Mesangial cell (primary cell): ENCODE measurements around the gene C1QTNF2. TPM values are rescaled to one million over a fixed set of nuclear protein-coding genes. Genes with fewer than 3 reads are reported as not detected.

Experiments used
- total RNA-seq: library from RNA; depleted of rRNA; stranded (reverse); fragments of >200 nt; gene quantifications from 2 replicates; pipeline ENCODE4 v1.2.3, GENCODE V29; 2015

Gene C1QTNF2, protein sequence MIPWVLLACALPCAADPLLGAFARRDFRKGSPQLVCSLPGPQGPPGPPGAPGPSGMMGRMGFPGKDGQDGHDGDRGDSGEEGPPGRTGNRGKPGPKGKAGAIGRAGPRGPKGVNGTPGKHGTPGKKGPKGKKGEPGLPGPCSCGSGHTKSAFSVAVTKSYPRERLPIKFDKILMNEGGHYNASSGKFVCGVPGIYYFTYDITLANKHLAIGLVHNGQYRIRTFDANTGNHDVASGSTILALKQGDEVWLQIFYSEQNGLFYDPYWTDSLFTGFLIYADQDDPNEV
- 0.65 TPM in 1 of 2 replicates, not detected in the other for total RNA-seq

DNA sequence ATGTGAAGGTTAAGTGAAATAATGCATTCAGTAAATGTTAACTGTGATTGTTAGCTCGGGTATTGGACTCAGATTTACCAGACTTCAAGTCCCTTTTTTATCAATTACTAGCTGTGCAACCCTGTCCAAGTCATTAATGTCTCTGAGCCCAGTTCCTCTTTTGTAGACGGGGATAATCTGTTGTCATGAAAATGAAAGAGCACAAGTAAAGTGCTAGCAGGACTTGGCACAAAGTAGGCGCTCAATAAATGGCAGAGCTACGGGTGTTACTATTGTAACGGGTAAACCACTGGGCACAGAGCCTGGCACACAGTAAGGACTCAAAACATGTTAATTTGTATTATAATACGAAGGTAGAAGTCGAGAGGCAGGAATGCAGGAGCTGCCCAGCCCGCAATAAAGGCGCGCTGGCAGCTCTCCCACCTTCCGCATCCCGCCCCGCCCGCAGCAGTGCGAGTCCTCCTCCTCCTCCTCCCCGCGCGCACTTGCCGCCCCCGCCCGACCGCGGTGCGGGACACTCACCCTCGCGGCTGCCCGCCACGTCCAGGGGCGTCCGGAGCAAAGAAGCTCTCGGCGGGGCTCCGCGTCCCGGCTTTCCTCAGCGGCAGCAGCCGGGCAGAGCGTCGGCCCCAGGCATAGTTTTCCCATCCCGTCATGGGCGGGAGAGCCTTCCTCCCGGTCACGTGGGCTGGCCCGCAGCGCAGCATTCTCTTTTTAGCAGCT, at the start of gene C1QTNF2:
Gene C1QTNF2 (minus strand): TSS at position 637 of the 723 bp plus-strand sequence. CDS start 15,615 bp downstream, outside the sequence.

DNA sequence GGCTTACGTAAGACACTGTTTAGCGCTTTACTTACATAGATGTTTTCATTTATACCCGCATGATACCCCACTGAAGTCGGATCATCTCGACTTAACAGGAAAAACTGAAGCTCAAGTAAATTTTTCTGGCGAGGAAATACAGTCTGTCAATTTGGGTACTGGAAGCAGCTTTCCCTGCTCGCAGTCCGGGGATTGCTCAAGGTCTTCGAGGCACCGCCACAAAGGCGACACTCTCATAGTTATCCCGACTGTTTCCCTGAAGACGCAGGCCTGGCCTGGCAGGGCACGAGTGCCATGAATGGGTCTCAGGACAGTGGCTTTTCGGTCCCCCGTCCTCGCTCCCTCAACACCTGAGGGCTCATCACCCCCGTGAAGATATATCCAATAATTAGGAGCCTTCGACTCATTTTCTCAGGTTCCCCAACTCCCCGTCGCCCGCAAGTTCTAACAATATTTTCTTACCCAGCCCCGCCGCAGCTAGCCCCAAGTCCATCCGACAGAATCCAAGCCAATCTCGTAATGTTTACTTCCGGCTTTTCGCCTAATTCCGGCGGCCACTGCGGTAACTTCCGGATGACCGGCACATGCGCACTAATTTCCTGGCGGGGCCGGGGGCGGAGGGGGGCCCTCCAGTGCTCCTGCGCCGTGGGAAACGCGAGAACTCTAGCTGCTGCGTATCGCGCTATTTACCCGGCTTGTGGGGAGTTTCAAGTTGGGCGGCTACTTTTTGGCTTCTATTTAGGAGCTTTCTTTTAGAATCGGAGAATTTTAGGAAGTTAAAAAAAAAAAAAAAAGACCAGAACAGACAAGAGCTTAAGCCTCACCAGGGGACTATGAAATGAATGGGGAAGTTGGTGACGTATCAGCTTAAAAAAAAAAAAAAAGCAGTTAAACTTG, 48.4 kb upstream of the C1QTNF2 start, which contains the start of gene SLU7:
Gene SLU7 (minus strand): TSS at position 521 of the 897 bp plus-strand sequence. CDS start 3,787 bp downstream, outside the sequence.

DNA sequence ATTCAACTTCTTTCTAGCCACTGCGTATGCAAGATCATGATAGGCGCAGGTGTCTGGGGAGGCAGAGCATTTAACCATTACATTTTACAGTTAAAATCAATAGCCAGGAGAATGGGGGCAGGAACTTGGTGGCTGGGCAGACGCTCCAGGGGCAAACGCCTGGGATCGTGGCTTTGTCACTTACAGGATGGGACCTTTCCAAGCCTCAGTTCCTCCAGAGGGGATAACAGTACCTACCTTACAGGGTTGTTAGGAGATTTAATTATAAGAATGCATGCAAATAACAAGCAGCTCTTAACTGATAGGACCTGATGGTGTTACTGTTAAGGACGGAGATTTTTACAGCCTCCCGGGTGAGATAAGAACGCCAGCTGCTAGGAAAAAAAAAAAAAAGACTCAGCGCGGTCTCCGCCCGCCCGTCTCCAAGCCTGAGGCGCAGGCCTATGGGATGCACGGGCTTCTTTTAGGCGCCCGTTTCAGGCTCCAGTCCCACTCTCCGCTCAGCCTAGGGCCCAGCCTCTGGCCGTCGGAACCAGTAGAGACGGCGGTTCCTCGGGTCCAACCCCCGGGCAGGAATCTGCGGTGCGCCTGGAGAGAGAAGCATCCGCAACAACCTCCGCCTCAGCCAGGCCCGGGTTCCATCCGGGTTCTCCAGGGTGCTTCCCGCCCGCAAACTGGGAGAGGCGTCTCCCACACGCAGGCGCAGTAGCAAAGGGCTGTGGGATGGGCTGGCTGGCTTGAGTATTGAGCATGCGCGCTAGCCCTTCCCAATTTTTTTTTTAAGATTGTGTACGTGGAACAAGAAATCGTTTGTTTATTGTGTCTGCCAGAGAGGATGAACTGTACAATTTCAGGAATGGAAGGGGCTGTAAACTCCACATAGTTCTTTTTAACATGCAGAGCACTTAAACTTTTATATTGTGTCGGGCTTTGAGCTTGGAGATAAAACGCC, 29.3 kb upstream of the C1QTNF2 start, which contains the start of gene FAM200C:
Gene FAM200C (minus strand): TSS at position 653 of the 952 bp plus-strand sequence. CDS start 4,564 bp downstream, outside the sequence.

DNA sequence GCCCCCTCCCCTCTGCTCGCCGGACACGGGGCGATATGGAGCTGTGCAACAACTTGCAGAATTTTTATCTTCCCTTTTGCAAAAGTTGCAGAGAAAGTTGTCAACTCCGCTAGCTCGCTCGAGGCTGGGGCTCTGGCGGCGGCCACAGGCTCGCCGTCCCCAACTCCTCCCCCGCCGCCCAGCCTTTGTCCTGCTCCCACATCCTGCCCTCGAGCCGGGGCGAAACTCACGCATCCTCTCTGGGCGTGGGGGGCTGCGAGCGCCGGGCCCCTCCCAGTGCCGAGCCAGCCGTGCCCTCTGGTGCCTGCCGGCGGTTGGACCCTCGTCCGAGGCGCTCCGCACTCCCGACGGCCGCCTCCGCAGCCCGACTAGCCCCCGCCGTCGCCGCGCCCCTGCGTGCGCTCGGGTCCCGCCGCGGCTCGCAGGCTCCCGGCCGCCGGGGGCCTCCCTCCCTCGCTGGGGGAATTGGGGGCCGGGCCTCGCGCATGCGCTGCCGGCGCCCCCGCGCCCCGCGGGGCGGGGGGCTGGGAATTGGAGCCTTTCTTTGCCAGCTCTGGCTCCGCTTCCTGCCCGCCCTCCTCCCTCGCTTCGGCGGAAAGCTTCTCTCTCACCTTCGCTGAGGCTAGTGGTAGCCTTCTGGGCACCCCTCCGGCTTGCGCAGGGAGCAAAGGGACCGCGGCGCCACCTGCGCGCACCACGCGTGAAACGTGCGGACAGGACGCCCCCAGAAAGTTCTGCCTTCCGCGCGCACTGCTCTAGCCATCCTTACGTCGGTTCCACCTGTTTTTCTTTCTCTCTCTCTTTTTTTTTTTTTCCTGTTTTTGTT, 58.1 kb downstream of the C1QTNF2 start, which contains the start of gene CCNJL:
Gene CCNJL (minus strand): TSS at position 431 of the 826 bp plus-strand sequence. CDS start 641 bp downstream, outside the sequence.

Other genes with a start within 250 kb of the C1QTNF2 start
- gene FABP6, start 141.1 kb downstream of the C1QTNF2 start, total RNA-seq: not detected in 2 replicates
- gene CCNJL, start 58.1 kb downstream of the C1QTNF2 start, total RNA-seq: 6.0 and 7.2 TPM in 2 replicates
- 1.5 and 2.1 TPM in 2 replicates for gene FAM200C, start 29.4 kb upstream of the C1QTNF2 start, total RNA-seq
- gene SLU7, start 48.5 kb upstream of the C1QTNF2 start, total RNA-seq: 15.6 and 20.2 TPM in 2 replicates
- 65.8 and 441 TPM in 2 replicates for gene PTTG1, start 51.2 kb upstream of the C1QTNF2 start, total RNA-seq